ENCODE data around the gene JARID2.

The JARID2 gene

DNA sequence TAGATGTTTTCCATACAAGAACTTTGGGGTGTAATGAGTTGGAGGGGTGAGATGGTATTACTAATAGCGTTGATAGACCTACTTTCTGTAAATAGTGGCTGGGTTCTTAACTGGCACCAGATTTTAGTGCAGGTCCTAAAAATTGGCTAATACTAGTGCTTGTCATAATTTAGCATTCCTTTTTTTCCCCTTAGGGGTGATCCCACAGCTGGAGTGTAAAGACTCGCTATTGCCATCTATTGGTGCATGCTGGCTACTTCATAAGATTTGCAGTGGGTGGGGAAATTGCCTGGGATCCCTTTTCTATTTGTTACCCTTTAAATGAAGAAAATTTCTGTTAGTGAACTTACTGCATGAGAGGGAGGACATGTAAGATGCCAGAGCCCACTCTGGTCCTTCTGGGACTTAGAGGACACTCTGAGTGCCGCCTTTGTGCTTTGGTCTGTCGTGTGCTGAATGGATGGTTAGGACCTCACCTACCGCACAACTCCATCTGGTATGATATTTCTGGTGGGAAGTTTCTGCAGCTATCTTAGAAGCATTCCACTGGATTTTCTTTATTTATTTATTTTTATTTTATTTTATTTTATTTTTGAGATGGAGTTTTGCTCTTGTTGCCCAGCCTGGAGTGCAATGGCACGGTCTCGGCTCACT lies 195.5 kb downstream of the JARID2 start:
- H3K9me3 ChIP-seq (ENCODE audit: control insufficient read depth, insufficient read depth, low read depth, low read length), result no peaks in the 10 kb centered on the region
- ChIA-PET CTCF (interaction anchor here (0.6 to 4.9 kb wide), 30 partner anchors 9 to 480 kb away, joined by 3 to 30 read pairs (median 4); no protein-coding TSS in a partner anchor), POLR2A (no interaction called here)
- no peak for TF ChIP-seq ZNF140 (tag by site-specific recombination; IDR thresholded peaks at IDR 0.05)
- no peak for TF ChIP-seq ZBTB48 (tag by site-specific recombination; IDR thresholded peaks at IDR 0.05)
- no peak for TF ChIP-seq ZNF473 (tag by site-specific recombination; IDR thresholded peaks at IDR 0.05)
- TF ChIP-seq ZNF366 (tag by site-specific recombination; conservative IDR thresholded peaks at IDR 0.05), result 0 out of 2 replicates have a peak, but pooled peaks have one; percentile 24
- TF ChIP-seq ZNF670 (tag by site-specific recombination; IDR thresholded peaks at IDR 0.05; ENCODE audit: low read depth), result no peak
- no peak for TF ChIP-seq KLF8 (tag by site-specific recombination; IDR thresholded peaks at IDR 0.05)
- TF ChIP-seq ZNF626 (tag by site-specific recombination; IDR thresholded peaks at IDR 0.05), result no peak
- TF ChIP-seq EGR2 (tag by site-specific recombination; IDR thresholded peaks at IDR 0.05; ENCODE audit: low read depth), result no peak
- TF ChIP-seq IKZF3 (tag by site-specific recombination; IDR thresholded peaks at IDR 0.05), result peak; percentile 85
- TF ChIP-seq ZNF654 (tag by site-specific recombination; IDR thresholded peaks at IDR 0.05; ENCODE audit: low read depth), result peak; percentile 88
- TF ChIP-seq, protein P1, sequence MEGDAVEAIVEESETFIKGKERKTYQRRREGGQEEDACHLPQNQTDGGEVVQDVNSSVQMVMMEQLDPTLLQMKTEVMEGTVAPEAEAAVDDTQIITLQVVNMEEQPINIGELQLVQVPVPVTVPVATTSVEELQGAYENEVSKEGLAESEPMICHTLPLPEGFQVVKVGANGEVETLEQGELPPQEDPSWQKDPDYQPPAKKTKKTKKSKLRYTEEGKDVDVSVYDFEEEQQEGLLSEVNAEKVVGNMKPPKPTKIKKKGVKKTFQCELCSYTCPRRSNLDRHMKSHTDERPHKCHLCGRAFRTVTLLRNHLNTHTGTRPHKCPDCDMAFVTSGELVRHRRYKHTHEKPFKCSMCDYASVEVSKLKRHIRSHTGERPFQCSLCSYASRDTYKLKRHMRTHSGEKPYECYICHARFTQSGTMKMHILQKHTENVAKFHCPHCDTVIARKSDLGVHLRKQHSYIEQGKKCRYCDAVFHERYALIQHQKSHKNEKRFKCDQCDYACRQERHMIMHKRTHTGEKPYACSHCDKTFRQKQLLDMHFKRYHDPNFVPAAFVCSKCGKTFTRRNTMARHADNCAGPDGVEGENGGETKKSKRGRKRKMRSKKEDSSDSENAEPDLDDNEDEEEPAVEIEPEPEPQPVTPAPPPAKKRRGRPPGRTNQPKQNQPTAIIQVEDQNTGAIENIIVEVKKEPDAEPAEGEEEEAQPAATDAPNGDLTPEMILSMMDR (tag by site-specific recombination; IDR thresholded peaks at IDR 0.05), result peak; percentile 21; the same call in 1 of the 2 replicates
- no peak for TF ChIP-seq ZSCAN30 (tag by site-specific recombination; IDR thresholded peaks at IDR 0.05)
- no peak for TF ChIP-seq ZNF792 (tag by site-specific recombination; IDR thresholded peaks at IDR 0.05)
- no peak for TF ChIP-seq MEIS1 (CRISPR knock-in tag; IDR thresholded peaks at IDR 0.05; ENCODE audit: borderline replicate concordance)
- TF ChIP-seq ZNF394 (tag by site-specific recombination; IDR thresholded peaks at IDR 0.05; ENCODE audit: borderline replicate concordance), result no peak
- 0 out of 2 replicates have a peak, but pooled peaks have one; percentile 19 for TF ChIP-seq ZEB2 (tag by site-specific recombination; IDR thresholded peaks at IDR 0.05)
- 0 out of 2 replicates have a peak, but pooled peaks have one; percentile 29 for TF ChIP-seq ZNF561 (tag by site-specific recombination; IDR thresholded peaks at IDR 0.05; ENCODE audit: borderline replicate concordance)
- 0 out of 2 replicates have a peak, but pooled peaks have one; percentile 47 for TF ChIP-seq ZNF660 (tag by site-specific recombination; IDR thresholded peaks at IDR 0.05)
- no peak overlapping the region for H3K4me3 ChIP-seq (ENCODE audit: low read depth, low read length)
- no peaks in the 10 kb centered on the region for H3K36me3 ChIP-seq (ENCODE audit: control insufficient read depth in 2 of 2, insufficient read depth in 1 of 2, low read length in 2 of 2)
- H3K27ac ChIP-seq (ENCODE audit: extremely low read depth, low read depth, low read length), result no peak overlapping the region
- H3K4me1 ChIP-seq (ENCODE audit: control insufficient read depth, insufficient read depth, low read length), result peaks cover 39% of the 10 kb centered on the region

DNA sequence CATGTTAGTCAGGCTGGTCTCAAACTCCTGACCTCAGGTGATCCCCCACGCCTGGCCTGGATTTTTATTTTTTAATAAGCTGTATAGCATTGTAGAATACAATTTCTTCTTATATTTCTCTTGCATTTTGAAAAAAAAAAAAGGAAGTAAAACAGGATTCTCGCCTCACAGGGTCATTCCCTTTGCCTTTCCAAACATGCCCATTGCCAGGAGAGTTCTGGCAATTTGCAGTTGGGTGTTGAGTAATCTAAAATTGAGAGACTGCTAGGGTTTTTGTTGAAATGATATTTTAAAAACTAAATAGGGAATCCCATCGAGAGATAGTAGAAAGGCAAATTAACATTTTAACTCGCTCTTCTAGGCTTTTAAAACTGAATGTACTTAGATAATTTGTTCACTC lies 196.1 kb downstream of the JARID2 start:
- H3K36me3 ChIP-seq (ENCODE audit: control insufficient read depth in 2 of 2, insufficient read depth in 1 of 2, low read length in 2 of 2), result no peaks in the 10 kb centered on the region
- CTCF ChIA-PET, result interaction anchor here (0.5 to 4.9 kb wide), 26 partner anchors 10 to 1376 kb away, joined by 3 to 30 read pairs (median 5); no protein-coding TSS in a partner anchor
- H3K9me3 ChIP-seq (ENCODE audit: control insufficient read depth, insufficient read depth, low read depth, low read length), result no peaks in the 10 kb centered on the region
- TF ChIP-seq ZNF133 (tag by site-specific recombination; IDR thresholded peaks at IDR 0.05) (no peak), ZNF677 (tag by site-specific recombination; IDR thresholded peaks at IDR 0.05) (no peak), ZNF610 (tag by site-specific recombination; IDR thresholded peaks at IDR 0.05; ENCODE audit: borderline replicate concordance) (no peak), OVOL3 (tag by site-specific recombination; IDR thresholded peaks at IDR 0.05) (no peak), ZNF571 (tag by site-specific recombination; IDR thresholded peaks at IDR 0.05) (no peak), ZNF416 (tag by site-specific recombination; IDR thresholded peaks at IDR 0.05) (no peak), ZNF335 (tag by site-specific recombination; conservative IDR thresholded peaks at IDR 0.05) (no peak), ZNF501 (tag by site-specific recombination; IDR thresholded peaks at IDR 0.05) (no peak), GLI4 (tag by site-specific recombination; IDR thresholded peaks at IDR 0.05) (no peak), KLF16 (tag by site-specific recombination; IDR thresholded peaks at IDR 0.05) (no peak), ZNF664 (tag by site-specific recombination; IDR thresholded peaks at IDR 0.05) (no peak), ZNF776 (tag by site-specific recombination; IDR thresholded peaks at IDR 0.05; ENCODE audit: borderline replicate concordance) (no peak), RBAK (tag by site-specific recombination; IDR thresholded peaks at IDR 0.05) (no peak), ZNF16 (tag by site-specific recombination; IDR thresholded peaks at IDR 0.05; ENCODE audit: low read depth) (no peak)
- TF ChIP-seq, protein P2, sequence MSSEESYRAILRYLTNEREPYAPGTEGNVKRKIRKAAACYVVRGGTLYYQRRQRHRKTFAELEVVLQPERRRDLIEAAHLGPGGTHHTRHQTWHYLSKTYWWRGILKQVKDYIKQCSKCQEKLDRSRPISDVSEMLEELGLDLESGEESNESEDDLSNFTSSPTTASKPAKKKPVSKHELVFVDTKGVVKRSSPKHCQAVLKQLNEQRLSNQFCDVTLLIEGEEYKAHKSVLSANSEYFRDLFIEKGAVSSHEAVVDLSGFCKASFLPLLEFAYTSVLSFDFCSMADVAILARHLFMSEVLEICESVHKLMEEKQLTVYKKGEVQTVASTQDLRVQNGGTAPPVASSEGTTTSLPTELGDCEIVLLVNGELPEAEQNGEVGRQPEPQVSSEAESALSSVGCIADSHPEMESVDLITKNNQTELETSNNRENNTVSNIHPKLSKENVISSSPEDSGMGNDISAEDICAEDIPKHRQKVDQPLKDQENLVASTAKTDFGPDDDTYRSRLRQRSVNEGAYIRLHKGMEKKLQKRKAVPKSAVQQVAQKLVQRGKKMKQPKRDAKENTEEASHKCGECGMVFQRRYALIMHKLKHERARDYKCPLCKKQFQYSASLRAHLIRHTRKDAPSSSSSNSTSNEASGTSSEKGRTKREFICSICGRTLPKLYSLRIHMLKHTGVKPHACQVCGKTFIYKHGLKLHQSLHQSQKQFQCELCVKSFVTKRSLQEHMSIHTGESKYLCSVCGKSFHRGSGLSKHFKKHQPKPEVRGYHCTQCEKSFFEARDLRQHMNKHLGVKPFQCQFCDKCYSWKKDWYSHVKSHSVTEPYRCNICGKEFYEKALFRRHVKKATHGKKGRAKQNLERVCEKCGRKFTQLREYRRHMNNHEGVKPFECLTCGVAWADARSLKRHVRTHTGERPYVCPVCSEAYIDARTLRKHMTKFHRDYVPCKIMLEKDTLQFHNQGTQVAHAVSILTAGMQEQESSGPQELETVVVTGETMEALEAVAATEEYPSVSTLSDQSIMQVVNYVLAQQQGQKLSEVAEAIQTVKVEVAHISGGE (tag by site-specific recombination; conservative IDR thresholded peaks at IDR 0.05; ENCODE audit: low read depth), result no peak
- no peak overlapping the region for H3K4me3 ChIP-seq (ENCODE audit: low read depth, low read length)
- POLR2A ChIA-PET, result no interaction called here
- peaks cover 39% of the 10 kb centered on the region for H3K4me1 ChIP-seq (ENCODE audit: control insufficient read depth, insufficient read depth, low read length)
- H3K27ac ChIP-seq (ENCODE audit: extremely low read depth, low read depth, low read length), result no peak overlapping the region
